HG03097 (cell line): ENCODE data around the gene MEIS1.
"Not testable (repeated sequence)": the region's sequence is repeated elsewhere in the genome, so short reads cannot be mapped to it uniquely, and the experiment has no call there.

Experiments
- ATAC-seq: cut with Tn5 transposase; IDR thresholded peaks from one replicate; pipeline ENCODE4 v1.9.1; 2021; ENCODE audit not compliant: unreplicated experiment, low FRiP score

Gene MEIS1

DNA sequence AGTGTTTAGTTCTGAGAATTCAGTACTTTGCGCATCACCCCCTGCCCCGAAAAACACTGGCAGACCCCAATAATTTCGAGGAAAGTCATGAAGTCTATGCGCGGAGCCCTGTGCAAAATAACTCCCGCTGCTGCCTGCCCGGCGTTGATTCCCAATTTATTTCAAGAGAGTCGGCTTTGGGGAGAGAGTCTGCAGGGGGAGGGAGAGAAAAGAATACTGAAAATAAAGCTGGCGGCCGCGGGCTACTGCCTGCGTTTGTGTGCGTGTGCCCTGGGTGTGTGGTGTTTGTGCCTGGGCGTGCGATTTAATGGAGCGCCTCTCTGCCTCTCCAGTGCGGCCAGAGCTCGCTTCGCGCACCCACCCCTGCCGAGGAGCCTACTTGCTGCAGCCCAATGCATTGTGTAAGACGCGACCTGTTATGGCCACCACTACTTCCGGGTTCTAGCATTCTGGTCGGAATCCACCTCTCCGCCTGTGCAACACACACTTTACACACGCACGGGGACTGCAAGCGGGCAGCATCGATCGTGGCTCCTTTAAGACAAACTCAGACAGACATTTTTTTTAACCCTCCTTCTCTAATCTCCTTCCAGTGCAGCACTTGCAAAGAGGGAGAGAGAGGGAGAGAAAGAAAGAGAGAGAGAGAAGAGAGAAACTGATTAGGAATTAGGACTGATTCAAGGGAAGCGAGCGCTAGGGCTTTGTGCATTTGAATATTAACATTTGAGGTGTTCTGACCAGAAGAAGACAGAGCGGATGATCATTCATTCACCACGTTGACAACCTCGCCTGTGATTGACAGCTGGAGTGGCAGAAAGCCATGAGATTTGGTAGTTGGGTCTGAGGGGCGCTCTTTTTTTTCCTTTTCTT is at the start of gene MEIS1:
Gene MEIS1, plus strand, starts transcription at position 447 of the 870 bp plus-strand sequence. CDS start 732 bp downstream, outside the sequence.
- peak; percentile 76 for ATAC-seq

DNA sequence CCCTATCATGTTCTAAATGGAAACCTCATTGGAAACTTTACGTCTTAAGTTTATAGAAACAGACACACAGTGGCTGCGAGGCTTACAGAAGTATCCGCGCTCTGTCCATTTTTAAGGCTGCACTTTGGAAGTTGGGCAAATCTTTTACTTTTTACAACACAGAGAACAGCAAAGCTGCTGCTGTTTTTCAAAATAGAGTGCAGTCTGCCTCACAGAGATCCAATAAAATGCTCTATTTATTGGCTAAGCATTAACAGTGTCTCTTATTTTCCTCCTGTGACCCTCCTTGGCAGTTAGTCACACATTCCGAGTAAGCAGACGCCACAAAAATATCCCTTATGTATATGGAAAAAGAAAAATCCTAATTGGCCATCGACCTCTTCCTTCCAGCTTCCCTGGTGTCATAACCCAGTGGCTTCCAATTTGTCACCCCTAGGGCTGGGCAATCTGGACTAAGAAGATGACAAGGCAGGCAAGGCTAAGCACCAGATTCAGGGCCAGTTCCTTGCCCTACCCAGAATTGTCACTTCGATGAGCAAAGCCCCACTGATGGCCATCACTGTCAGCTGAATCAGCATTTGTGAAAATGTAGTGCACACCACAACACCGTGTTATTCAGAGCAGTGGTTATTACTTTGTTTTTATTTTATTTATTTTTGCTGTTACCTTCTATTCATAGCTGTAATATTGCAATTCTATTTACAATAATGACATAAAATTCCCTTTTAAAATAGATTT is 47.7 kb upstream of the MEIS1 start:
- ATAC-seq = no peak

DNA sequence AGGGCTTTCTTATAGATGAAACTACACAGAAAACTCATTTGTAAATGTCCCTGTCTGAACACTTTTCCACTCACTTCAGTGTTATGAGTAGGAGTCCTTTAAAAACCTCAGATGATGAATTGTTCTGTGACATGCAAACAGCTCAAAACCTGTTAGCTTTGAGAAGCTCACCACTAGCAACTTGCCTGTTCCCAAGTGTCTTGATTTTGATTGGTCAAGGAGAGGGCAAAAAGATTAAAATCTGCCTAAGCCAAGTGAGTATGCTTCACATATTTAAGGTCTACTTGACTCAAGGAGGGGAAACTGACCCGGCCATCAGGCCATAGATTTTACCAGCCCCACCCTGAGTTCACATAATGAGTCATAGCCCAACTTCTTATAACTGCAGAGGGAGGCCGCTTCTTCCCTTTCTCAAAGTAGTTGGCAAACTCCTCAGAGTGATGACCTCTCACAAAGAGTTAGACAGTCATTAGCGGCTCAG is 45.2 kb upstream of the MEIS1 start:
- no peak for ATAC-seq

DNA sequence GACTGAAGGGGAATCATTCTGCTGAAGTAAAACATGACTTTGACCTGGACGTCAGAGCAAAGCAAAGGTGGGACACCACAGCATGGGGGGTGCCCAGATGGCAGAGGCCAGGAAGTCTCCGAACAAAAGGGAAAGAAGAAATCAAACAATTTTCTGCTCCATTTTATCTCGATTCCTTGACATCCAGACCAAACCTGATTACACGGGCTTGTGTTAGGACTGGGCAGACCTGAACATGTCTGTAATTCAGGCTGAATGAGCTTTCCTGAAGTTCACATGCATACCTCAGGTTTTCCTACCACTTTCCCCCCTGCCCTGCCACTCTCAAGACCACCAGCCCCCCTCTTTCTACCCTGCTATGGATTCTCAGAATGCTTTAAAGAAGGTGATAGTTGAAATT is 44.8 kb upstream of the MEIS1 start:
- ATAC-seq = no peak

DNA sequence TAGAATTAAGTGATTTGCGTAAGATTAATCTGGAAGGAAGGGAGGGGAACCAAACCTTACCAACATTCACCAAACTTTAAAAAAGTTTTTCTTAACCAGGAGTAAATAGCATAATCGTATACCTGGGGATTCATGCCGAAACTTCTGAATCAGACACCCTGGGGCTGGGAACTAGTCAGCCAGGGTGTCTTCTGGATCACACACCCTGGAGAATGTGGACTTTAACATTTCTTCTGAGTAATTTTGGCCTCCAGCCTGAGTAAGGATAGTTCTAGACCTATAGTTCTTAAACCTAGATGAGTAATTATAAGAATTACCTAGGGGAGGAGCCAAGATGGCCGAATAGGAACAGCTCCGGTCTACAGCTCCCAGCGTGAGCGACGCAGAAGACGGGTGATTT is 44.1 kb upstream of the MEIS1 start:
- no peak for ATAC-seq

DNA sequence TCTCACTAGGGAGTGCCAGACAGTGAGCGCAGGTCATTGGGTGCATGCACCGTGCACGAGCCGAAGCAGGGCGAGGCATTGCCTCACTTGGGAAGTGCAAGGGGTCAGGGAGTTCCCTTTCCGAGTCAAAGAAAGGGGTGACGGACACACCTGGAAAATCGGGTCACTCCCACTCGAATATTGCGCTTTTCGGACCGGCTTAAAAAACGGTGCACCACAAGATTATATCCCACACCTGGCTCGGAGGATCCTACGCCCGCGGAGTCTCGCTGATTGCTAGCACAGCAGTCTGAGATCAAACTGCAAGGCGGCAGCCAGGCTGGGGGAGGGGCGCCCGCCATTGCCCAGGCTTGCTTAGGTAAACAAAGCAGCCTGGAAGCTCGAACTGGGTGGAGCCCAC is 43.7 kb upstream of the MEIS1 start:
- not testable (repeated sequence) for ATAC-seq

DNA sequence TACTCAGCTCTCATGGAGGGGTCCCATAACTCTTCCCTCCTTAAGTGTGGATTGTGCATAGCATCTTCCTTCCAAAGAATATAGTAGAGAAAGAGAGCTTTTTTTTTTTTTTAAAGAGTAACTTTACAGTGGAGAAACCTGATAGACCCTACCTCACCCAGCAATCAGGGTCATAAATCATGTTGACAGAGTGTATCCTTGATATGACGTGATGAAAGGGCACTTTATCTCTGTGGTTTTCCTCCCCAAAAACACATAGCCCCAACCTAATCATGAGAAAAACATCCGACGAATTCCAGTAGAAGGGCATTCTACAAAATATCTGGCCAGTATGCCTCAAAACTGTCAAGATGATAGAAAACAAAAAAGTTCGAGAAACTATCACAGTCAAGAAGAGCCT is 29.5 kb upstream of the MEIS1 start:
- ATAC-seq = no peak

DNA sequence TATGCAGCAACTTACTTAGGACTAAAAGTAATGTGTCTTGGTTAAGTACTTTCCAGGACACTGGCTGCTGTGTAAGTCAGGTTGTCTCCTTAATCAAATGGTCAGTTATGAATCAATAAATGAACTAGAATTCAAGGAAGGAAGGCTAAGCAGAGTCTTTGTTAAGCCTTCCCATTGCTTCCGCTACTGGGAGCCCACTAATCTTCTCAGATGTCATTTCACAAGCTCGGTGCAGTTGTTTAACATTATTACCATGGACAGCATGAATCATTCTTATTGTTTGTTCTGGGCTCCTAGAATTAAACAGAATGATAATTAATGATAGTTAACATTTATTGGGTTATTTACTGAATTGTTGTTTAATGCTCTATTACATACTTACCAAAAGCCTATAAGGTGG is 26.0 kb upstream of the MEIS1 start:
- no peak for ATAC-seq

DNA sequence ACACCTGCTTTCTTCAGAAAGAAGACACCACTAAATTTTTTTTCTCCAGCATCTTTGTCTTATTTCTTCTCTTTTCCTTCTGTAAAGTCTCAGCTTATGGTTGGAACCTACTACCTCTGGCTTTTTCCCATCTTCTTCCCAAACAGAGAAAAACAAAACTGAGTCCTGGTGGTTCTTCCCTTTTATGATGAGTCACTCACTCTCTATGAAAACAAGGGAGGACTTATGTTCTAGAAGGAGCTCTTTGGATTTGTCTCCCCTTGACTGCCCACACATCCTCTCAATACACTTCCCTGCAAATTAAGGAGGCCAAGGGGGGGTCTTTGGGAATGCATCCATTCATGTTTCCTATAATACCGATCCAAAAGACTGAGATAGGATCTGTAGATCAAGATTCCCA is 22.1 kb upstream of the MEIS1 start:
- ATAC-seq = no peak

DNA sequence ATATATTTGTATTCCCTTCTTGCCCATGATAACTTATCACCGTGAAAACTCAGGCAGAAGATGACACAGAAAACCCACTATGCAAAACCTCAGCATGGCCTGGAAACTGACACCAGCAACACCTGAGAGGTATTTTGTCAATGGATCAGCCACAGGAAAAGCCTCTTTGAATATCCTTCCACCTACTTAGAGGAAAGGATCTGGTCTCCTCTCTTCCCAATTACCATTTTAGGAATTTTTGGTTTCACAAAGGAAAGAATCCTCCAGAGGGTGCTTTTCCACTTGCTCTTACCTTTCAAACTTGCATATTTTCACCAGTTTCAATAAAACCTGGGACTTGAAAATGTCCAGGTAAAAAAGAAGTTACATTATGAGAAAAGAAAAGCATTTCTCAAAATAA is 20.0 kb upstream of the MEIS1 start:
- no peak for ATAC-seq

DNA sequence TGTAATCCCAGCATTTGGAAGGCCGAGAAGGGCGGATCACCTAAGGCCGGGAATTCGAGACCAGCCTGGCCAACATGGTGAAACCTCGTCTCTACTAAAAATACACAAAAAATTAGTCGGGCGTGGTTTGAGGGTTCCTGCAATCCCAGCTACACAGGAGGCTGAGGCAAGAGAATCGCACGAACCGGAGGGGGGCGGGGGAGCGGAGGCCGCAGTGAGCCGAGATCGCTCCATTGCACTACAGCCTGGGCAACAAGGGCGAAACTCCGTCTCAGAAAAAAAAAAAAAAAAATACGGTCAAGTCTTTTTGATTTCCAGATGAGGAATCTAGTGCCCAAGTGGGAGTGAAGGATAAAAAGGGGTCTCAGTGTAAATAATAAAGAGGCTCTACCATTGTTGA is 16.5 kb upstream of the MEIS1 start:
- no peak for ATAC-seq

DNA sequence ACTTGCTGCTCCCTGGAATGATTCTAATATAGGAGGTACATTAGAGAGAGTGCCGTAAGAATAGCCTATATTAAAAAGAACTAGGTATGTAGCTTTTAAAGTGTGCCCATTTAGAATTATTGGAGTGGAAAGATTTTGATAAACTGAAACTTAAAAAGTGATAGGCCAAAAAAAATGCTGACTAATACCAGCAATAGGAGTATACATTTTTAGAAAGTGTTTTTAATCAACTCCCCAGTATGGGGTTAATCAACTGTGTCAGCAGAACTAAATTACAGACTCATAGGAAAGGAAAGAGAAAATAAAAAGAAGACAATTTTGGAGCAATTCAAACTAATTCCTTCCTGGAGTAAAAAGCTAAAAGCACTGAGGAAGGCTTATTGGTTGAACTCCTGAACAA is 13.3 kb upstream of the MEIS1 start:
- no peak for ATAC-seq

DNA sequence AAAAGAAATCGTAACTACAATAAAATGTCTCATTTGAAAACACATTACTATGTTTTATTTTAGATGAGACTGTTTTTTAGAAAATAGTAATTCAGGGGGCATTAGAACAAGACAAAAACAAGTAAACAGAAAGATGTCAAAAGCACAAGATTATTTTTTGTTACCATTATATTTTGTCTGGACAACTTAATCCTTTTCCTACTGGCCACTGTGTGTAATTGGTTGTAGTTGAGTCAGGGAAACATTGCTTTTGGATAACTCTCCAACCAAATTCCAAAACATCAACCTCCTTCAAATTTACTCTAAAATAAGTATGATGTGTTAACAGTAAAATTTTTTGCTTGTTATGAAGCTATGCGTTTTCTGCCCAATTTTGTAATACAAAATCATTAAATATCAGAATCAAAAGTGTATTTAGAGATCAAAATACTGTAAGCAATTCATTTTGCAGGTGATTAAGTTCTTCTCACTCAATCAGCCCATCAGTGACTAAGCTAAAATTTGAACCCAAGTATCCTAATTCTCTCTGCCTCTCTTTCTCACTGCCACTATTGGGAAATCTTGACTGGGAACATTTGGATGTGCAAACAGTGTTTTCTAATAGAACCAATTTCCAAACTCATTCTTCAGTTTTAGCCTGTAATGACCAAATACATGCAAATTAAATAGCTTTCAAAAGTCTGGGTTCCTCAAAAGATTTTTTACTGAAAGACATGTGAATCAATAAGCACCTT is 11.4 kb upstream of the MEIS1 start:
- ATAC-seq = no peak

DNA sequence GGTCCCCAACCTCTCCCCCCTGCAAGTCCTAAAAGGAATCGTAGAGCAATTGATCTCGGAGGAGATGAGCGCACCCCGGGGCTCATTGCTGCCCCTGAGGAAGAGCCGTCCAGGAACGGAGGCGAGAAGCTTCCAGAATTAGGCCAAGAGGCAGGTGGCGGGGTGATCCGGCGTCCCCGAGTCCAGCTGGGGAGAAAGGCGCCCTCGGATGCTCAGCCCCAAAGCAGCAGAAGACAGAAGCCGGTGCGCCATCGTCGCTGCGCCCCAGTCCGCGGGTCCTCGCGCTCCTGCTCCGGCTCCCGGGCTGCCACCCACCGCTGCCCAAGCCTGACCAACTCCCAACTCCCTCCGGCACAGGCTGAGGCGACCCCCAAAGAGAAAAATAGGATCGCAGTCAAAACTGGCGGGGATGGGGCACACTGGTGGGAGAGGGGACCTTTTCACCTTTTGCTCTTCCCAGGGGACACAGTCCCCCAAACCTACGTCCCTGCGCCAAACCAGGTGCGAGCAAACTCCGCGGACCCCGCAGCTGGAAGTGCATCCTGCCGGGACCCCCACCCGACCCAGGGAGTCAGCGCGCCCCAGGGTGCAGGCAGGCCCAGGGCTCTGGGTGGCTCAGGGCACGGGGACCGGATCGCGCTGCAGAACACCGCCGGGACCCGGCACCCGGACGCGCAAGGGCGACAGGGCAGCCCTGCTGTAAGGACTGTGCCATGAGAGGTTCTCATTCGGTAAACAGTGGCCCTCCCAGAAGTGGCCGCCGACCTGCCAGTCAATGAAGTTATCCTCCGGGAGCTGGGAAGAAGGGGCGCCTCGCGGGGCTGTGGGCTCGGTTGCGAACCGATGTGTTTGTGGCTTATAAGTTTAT is 8.4 kb upstream of the MEIS1 start:
- no peak for ATAC-seq

DNA sequence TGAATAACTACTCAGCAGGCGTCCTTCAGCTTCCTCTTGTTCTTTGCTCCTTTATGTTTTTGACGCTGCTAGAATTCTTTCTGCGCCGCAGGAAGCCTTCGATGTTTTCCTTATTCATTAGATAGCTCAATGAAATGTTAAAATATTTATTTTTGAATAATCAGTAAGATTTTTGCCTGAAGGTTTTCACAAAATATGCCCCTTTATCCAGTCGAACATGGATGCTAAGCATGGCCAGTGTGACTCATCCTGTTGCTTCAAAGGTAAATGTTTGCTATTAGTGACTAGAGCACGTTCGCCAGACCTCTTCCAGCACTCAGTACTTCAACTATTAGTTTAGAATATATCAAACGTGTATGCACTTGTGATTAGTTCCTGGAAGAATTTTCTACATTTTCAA is 7.6 kb upstream of the MEIS1 start:
- ATAC-seq = no peak

DNA sequence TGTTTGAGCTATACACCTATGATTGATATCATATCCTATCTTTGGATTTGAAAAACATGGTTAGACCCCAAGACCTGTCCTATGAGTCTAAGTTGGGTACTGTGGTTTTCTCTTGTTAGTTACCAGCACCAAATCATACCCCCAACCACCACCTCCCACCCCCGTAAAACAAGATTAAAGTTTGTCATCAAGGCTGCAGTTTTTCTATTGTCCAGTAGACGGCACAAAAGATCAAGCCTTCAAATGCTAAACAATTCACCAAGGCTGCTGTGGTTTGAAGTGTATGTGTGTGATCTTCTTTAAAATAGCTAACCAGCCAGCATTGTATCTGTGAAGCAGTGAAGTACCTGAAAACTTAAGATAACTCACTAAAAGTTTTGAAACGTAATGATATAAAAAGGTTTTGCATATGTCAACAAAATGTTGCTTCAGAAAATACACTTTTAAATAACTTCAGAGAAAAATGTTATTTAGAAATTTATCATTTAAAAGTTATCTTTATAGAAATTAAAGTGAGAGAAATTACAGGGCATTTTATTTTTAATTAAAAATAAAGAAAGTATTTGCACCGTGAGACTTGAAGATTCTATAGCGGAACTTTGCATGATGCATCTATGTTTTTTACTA is 5.8 kb upstream of the MEIS1 start:
- ATAC-seq = no peak

DNA sequence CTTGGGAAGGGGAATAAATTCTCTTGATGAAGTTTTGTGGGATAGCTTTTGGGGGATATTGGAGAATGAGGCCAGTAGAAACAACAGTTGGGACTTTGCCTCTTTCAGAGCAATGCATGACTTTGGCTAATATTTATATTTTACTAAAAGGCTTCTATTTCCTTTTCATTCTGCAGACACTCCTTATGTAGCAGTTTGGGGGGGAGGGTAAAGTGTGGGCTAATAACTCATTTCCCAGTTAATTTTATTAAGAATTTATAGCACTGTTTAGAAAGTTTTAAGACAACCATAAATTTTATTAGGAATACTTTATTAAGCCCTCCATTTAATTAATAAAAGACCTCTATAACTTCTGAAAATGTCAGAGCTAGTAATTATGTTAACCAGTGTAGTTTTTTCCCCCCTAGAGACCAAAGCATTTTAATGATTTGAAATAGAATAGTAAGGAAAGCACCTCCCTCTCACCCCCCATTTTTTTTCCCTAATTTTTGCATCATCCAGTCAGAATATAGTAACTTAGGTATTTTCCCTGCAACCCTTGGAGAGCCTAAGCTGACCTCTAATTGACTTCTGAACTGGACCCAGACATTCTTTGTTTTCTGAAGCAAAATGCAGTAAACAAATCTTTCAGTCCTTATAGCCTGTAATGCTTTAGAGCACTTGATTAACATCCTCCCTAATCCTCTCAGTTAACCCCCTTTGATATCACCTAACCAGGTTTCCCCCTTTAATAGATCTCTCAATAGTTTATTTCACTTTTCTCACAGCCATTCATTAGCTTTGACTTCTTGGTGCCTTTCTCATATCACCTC is 5.0 kb upstream of the MEIS1 start:
- ATAC-seq = no peak

DNA sequence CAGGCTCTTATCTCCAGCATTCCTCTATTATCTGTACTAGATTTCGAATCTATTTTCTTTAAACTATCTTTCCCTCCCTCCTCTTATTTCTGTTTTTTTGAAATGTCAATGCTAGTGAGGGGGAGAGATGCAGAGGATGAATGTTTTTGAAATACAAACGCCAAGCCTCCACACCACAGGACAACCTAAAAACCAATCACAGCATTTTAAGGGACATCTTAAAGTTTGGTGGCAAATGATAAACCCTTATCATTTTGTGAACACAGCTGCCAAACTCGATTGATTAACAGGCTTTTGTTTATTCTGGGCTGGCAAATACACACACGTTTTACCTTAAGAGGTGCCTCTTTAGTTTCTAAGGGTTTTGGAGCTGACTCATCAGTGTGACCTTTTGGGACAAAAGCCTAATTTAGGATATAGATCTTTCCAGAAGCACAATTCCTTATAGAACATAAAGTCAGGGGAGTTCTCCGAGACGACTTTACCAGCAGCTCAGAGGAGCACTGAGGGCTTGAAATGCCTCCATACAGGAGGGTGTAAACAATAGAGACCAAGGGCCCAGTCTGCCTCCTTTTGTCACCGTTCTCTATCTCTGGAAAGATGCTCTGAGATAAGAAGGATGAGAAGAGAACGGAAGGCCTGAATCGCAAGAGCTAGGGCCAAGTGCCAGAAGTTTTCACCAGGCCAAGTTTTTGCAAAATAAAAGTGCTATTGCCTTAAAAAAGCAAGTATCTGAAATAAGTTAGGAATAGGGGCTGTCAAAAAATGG is 4.2 kb upstream of the MEIS1 start:
- ATAC-seq = no peak
